ENCODE data around the gene KCNMA1. TPM values are rescaled to one million over a fixed set of nuclear protein-coding genes. Genes with fewer than 3 reads are reported as not detected.

KCNMA1 gene
- total RNA-seq, 1 experiment from 2014 or later: not detected

DNA sequence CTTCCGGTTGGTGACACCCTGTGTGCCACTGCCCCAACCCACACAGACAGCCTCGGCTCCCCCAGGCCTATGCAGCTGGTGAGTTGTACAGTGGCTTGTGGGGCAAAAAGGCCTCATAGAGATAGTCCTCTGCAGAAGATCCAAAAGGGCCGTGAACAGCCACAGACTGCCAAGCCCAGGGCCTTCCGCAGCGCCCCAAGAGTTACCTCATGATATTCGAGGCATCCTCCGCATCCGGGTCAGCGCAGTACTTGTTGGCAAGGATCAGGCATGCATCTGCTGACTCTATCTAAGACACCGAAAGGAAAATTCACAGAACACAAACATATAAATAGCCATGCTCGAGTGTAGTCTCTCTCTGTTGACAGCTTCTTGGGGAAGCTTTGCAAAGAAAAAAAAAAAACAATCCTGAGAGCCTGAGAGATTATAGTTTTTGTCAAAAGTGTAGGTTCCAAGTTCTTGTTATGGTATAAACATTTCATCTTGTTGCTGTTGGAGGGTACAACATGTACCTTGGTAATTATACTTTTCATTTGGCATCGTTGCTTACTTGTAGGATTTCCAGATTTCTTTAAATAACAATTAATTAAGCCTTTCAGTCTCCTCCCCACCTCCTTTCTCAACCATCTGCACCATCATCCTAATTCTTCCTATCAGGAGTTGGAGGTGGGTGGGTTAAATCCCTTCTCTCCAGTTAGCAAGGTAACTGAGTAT lies 553.0 kb downstream of the KCNMA1 start:
- in situ Hi-C loops (cut with HindIII; ENCODE audit: low pct_unique_long_range_greater_than_20kb, low sequenced_read_pairs): no loop called here
- DNase-seq (ENCODE audit: low read depth, low spot score): no peak

DNA sequence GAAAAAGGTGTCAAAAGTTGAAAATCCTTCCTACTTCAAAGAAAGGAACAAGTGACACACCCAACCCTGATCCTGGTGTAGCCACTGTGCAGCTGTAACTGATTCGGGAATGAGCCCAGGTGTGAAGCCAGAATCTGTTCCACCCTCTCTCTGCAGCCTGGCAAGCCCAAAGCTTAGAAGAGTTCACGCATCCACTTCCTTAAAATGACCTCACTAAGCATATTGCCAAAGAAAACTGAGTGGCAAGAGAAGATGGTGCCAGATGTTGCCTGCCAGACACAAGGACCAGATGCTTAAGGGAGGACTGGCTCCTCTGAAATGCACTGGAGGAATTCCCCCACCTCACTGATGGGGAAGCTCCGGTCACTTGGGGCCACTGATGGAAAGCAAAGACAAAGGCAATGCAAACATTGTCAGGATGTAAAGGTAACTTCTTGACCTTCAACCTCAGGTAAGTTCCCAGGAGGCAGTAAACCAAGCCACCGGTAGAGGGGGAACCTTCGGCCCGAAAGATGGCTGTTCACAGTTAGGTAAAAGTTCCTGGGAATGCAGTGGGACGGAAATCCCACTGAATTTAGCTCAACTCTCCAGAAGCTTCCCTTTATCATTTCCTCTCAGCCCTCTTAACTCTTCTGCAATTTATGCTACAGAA lies 554.9 kb downstream of the KCNMA1 start:
- DNase-seq (ENCODE audit: low read depth, low spot score): no peak
- in situ Hi-C loops (cut with HindIII; ENCODE audit: low pct_unique_long_range_greater_than_20kb, low sequenced_read_pairs): no loop called here

DNA sequence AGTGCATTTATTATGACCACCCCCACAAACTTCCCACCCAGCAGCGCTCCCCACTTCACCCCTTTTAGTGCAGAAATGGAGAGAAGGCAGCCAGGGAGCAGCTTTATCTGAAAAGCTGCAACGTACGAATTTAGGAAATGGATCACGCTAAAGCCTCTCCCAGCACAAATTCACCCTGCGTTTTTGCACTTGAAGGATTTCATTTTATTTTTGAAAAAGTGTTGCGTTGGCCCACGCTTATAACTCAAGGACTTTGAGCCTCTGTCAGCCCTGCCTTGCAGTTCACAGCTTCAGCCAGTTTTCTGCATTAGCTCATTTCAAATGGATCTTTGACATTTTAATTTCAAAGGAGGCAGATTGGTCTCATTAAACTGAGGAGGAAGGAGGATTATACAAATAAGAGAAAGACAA lies 556.1 kb downstream of the KCNMA1 start:
- no peak for DNase-seq (ENCODE audit: low read depth, low spot score)
- in situ Hi-C loops (cut with HindIII; ENCODE audit: low pct_unique_long_range_greater_than_20kb, low sequenced_read_pairs): no loop called here

DNA sequence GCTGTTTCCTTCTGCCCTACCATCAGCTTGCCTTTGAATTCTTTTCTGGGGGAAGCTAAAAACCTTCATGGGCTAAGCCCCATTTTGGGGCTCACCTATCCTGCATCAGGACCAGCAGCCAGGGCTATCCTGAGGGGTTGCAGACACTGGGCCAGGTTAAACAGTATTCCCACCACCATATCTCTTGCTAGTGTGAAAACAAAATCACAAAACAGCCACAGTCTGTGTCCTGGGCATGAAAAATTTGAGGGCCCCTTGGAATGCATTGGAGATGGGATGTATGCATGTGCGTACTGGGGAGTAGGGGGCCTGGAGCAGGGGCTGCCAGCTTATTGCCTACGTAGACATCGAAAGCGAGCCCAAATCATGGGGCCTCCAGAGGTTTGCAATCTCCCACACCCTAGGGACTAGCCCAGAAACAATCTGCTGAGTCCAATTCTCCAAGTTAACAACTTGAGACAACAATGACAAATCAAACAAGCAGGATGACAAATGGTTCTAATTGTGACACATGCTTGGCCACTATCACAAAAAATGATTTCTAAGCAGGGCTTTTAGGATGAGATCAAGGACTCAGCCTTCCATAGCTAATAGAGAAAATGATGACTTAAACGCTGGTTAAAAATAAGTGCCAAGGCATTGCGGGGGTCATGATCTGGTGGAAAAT lies 557.1 kb downstream of the KCNMA1 start:
- in situ Hi-C loops (cut with HindIII; ENCODE audit: low pct_unique_long_range_greater_than_20kb, low sequenced_read_pairs): no loop called here
- no peak for DNase-seq (ENCODE audit: low read depth, low spot score)

DNA sequence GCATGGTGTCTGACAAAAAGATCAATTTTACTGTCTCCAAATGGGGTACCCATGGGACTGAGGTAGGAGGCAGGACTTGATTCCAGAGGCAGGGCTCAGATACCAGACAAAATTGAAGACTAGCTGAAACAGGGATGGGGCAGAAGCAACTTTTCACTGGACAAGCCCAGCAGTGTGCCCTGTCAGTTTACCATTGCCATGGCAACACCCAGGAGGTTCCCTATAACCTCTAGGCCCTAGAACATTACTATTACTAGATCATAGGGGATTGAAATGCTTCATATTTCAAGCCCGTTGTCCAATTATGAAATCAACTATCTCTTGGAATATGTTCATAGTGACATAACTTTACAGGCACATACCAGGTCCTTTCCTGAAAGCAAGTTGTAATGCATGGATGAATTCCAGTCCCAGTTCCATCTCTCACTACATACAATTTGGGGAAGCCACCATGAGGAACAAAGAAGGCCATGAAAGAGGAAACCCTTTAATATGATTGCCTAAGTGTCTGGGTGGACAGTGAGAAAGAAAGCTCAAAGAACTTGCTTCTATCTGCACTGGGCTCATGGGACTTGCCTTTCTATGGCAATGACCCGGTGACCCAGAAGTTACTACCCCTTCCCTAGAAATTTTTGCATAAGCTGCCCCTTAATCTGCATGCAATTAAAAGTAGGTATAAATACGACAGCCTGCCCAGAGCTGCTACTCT lies 557.9 kb downstream of the KCNMA1 start:
- in situ Hi-C loops (cut with HindIII; ENCODE audit: low pct_unique_long_range_greater_than_20kb, low sequenced_read_pairs): no loop called here
- DNase-seq (ENCODE audit: low read depth, low spot score): no peak

DNA sequence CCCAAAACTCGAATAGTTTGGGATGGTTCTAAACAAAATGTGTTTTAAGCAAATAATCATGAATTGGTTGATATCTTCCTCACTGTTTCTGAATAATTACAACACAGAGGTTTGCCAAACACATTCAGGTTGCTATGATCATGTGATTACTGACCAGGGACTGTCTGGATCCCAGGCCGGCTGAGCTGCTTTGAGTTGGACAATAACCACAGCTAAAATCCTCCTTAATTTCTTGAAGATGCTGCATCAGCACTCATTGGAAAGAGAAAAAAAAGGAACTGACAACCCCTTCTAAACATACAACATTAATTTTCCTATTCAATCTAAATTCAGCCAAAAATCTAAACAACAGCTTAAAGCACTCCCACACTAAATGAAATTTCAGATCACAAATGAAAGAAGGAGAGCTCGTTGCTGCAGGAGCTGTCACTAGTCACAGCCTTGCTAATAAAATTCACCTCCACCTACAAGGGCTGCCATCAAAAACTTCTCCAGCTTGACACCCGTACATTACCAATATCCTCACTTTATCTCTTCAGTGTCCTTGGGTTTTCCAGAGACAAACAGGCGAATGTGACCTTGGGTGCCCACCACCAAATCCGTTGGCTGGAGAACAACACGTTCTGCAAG lies 560.2 kb downstream of the KCNMA1 start:
- DNase-seq (ENCODE audit: low read depth, low spot score): no peak
- in situ Hi-C loops (cut with HindIII; ENCODE audit: low pct_unique_long_range_greater_than_20kb, low sequenced_read_pairs): no loop called here

DNA sequence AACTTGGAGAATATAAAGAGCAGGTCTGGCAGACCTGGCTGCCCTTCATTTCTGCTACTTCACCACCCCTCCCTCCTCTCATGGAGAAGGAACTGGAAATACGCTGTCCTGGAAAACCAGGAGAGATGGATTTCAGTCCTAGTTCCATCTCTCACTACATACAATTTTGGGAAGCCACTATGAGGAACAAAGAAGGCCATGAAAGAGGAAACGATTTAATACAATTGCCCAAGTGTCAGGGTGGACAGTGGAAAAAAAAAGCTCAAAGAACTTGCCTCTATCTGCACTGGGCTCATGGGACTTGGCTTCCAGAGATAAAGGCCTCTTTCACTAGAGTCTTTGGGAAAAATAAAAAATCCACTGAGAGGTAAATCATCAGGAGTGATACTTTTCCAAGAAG lies 561.7 kb downstream of the KCNMA1 start:
- in situ Hi-C loops (cut with HindIII; ENCODE audit: low pct_unique_long_range_greater_than_20kb, low sequenced_read_pairs): no loop called here

DNA sequence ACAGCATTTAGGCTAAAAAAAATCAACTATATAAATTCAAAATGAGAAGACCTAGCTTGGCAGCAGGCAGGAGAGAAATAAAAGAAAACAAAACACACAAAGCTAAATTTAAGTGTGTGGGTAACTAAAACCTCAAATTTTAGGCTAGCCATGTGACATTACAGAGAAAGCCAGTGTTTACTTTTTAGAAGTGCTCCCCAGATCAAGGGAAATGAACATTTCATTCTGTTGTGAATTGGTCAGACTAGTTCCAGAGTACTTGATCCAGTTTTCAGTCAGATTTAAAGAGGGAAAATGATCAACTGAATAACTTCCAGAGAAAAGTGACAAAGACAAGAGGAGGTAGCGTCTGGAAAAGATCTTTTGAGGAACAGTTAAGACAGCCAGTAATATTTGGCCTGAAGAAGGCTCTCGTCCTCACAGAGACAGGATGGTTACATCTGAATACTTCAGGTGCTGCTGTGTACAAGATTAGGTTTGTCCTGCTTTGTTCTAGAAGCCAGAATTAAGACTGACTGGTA lies 563.4 kb downstream of the KCNMA1 start:
- DNase-seq (ENCODE audit: low read depth, low spot score): no peak
- in situ Hi-C loops (cut with HindIII; ENCODE audit: low pct_unique_long_range_greater_than_20kb, low sequenced_read_pairs): no loop called here

More for the DNA sequence above, 561.7 kb downstream of the KCNMA1 start:
- peak; percentile 65 for DNase-seq (ENCODE audit: low read depth, low spot score)

DNA sequence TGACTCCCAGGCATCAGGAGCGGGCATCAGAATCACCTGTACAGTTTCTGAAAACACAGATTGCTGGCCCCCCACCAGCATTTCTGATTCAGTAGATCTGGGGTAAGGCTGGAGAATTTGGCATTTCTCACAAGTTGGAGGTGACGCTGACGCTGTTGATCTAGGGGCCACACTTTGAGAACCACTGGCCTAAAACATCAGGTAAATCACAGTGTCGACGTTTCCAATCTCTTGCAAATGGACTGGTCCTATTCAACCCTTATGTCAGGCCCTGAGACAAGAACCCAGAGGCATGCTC lies 564.0 kb downstream of the KCNMA1 start:
- in situ Hi-C loops (cut with HindIII; ENCODE audit: low pct_unique_long_range_greater_than_20kb, low sequenced_read_pairs): no loop called here
- no peak for DNase-seq (ENCODE audit: low read depth, low spot score)

DNA sequence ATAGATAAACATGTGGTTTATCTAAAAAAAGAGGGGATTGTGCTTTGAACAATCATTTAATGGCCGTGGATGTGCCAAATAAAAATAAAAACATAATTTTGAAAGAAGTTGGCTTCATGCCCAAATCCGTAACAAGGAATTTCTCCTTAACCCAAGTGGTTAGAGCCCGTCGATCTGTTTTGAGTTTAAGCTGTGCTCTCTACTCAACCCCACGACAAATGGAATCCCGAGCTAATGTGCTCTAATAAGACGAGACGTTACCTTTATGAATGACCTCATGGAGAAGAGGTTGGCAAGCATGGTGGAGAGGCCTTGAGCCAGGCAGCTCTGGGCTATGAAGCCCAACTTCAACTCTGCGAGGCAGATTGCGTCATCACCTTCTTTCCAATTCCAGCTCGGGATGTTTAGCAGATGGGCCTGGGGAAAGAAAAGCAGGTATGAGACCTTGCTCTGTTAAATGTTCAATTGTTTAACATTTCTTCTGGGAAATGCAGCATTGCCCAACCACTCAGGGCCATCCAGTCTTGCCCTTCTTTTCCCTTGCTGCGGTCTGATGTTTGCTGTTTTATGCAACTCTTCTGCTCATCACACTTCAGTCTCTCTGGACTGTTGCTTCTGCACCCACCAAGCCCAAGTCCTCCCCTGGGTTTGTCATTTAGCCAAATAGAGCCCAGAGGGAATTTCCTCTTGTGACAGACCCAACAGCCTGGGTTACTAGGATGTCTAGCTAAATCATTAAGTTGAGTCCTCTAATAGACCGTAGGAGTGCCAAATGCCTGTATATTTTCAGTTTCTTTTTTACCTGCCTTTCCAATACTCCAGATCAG lies 564.6 kb downstream of the KCNMA1 start:
- DNase-seq (ENCODE audit: low read depth, low spot score): no peak
- in situ Hi-C loops (cut with HindIII; ENCODE audit: low pct_unique_long_range_greater_than_20kb, low sequenced_read_pairs): no loop called here

DNA sequence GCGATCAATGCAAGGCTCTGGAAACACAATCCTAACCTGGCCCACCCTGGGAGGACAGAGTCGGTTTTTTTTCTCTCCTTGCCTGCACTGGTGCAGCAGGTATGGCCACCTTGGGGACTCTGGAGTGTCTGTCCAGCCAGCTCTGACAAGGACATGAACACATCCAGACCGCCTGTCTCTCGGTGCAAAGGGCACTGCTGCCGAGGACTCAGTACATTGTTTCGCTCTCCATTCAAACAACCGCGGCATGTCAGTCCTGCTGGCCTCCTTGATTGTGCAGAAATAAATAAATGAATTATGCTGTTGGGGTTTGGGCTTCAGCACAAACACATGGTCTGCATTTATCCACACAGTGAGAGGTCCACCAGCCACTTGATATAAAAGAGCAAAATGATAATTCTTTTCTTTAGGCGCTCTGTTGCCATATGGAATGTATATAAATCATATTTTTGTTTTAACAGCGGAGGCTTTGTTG lies 565.2 kb downstream of the KCNMA1 start:
- DNase-seq (ENCODE audit: low read depth, low spot score): no peak
- in situ Hi-C loops (cut with HindIII; ENCODE audit: low pct_unique_long_range_greater_than_20kb, low sequenced_read_pairs): no loop called here

DNA sequence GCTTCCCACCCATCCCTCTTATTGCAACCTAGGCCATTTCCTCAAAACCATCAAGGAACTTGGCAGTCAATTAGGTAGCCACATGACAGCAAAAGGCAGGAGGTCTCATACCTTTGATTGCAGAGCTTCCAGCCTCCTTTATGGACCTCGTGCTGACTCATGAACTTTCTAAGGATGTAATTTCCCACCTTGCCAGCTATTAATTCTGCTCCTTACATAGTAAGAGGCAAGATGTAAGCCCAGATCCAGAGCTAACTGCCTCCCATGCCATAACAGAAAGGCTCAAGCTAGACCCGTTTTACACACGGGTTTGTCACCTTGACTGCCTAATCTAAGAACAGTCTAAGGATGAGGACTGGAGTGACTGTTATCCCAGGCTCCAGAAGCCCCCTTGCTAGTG lies 565.7 kb downstream of the KCNMA1 start:
- in situ Hi-C loops (cut with HindIII; ENCODE audit: low pct_unique_long_range_greater_than_20kb, low sequenced_read_pairs): no loop called here
- no peak for DNase-seq (ENCODE audit: low read depth, low spot score)

DNA sequence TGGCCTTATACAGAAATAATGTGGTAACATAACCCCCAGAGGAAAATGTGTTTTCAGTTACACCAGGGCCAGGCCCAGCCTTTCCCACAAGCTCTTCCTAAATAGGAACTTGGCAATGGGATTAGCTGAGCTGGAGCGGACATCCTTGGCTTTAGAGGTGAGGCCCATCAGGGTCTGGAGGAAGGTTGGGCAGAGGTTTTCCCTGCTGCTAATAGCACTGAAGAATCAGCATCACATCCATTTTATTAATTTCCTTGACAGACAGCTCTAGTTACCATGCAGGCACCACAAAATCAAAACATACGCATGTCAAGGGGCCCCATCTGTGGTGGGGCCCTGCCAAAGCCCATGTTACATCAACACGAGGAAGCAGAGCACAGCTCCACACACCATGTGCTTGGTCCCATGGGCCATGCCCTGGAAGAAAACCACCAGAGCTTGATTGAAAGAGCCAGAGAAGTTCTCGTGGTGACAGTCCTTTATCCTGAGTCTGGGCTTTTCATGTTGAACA lies 566.6 kb downstream of the KCNMA1 start:
- DNase-seq (ENCODE audit: low read depth, low spot score): no peak
- in situ Hi-C loops (cut with HindIII; ENCODE audit: low pct_unique_long_range_greater_than_20kb, low sequenced_read_pairs): no loop called here

DNA sequence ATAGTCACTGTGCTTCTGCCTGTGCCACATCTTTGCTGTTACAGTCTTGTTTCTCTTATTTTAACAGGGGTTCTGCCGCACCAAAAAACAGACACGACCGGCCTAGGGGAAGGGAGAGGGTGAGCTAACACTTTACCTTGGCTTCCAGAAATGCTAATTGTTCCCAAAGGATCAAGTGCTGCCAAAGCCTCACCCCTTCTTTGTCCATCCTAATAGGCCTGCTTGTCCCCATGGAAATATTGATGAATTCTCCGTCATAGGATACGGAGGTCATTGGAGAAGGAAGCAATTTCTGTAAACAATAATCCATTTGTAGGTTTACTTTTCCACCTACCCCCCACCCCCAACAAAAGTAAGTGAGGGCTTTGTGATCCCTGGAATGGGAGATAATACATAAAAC lies 567.3 kb downstream of the KCNMA1 start:
- DNase-seq (ENCODE audit: low read depth, low spot score): no peak
- in situ Hi-C loops (cut with HindIII; ENCODE audit: low pct_unique_long_range_greater_than_20kb, low sequenced_read_pairs): no loop called here

DNA sequence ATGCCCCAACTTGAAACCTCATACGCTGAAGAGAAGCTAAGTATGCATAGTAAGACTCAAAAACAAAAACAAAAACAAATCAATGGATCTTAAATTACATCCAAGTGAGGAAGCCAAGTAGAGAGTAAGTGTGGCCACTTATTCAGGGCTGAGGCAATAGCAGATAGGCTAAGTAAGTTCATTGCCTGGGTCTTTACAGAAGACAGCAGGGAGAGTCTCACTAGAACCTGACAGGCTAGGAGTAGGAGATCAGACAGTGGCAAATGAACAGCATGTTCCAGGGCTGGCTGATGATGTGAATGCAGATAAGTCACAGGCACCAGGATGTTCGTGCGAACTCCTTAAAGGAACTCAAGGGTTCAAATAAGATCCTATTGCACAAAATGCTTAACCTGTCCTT lies 568.6 kb downstream of the KCNMA1 start:
- DNase-seq (ENCODE audit: low read depth, low spot score): no peak
- in situ Hi-C loops (cut with HindIII; ENCODE audit: low pct_unique_long_range_greater_than_20kb, low sequenced_read_pairs): no loop called here

DNA sequence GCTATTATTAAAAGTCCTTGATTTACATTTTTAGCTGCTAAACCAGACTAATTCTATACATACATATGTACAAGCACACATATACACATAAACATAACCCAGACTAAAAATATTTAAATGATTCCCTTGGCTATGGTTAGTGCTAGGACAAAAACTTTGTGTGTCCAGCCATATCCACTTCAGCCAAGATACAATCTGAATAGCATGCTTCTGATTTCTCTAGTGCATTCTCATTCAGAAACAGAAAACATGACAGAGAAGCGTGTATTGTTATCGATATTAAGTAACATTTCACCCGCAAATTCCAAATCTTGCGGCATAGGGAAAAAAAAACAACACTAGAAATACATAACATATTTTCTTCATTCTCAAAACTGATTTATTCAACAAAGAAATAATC lies 569.3 kb downstream of the KCNMA1 start:
- in situ Hi-C loops (cut with HindIII; ENCODE audit: low pct_unique_long_range_greater_than_20kb, low sequenced_read_pairs): no loop called here
- no peak for DNase-seq (ENCODE audit: low read depth, low spot score)

DNA sequence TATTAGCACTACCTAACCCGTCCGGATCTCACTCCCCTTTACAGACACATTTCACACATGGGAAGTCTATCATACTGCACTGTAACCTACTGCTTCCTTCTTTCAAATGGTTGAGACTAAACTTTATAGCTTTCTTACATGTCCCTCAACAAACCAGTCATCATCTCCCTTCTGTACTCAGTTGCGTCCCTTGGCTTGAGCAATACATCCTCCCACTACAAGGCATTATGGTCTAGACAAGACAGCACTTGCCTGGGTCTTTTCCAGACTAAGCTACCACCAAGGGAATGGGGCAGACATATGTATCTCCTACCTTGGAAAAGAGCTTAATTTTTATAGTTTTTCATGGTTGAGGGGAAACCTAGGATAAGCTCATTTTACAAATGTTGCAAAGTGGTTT lies 575.2 kb downstream of the KCNMA1 start:
- in situ Hi-C loops (cut with HindIII; ENCODE audit: low pct_unique_long_range_greater_than_20kb, low sequenced_read_pairs): no loop called here
- DNase-seq (ENCODE audit: low read depth, low spot score): no peak
